GM21825 (cell line): ENCODE results near the gene GXYLT2.

Experiments used
- ATAC-seq: cut with Tn5 transposase; IDR thresholded peaks from one replicate; pipeline ENCODE4 v1.9.1; 2021; ENCODE audit warnings: mild to moderate bottlenecking, moderate library complexity; ENCODE audit not compliant: unreplicated experiment

GXYLT2 gene

GRCh38 chr3:72930754-72931153 is 42.9 kb downstream of the GXYLT2 start:
- ATAC-seq = no peak

- no peak for ATAC-seq
Measured at GRCh38 chr3:72932416-72932815, 44.6 kb downstream of the GXYLT2 start.

GRCh38 chr3:72938471-72939265 is 50.8 kb downstream of the GXYLT2 start:
- peak; percentile 52 for ATAC-seq

GRCh38 chr3:72941245-72941644 is 53.4 kb downstream of the GXYLT2 start:
- no peak for ATAC-seq

GRCh38 chr3:72942427-72942826 is 54.6 kb downstream of the GXYLT2 start:
- ATAC-seq = no peak

GRCh38 chr3:72944696-72945095 is 56.9 kb downstream of the GXYLT2 start:
- no peak for ATAC-seq

GRCh38 chr3:72947715-72948490 is 60.1 kb downstream of the GXYLT2 start:
- no peak for ATAC-seq

- no peak for ATAC-seq
Measured at GRCh38 chr3:72949016-72949415, 61.2 kb downstream of the GXYLT2 start.

- ATAC-seq = no peak
Measured at GRCh38 chr3:72950372-72950771, 62.5 kb downstream of the GXYLT2 start.

GRCh38 chr3:72950801-72951200 is 63.0 kb downstream of the GXYLT2 start:
- no peak for ATAC-seq

GRCh38 chr3:72951259-72951722 is 63.4 kb downstream of the GXYLT2 start:
- no peak for ATAC-seq

GRCh38 chr3:72953325-72953956 is 65.6 kb downstream of the GXYLT2 start:
- no peak for ATAC-seq

- no peak for ATAC-seq
Measured at GRCh38 chr3:72957297-72957696, 69.5 kb downstream of the GXYLT2 start.

- ATAC-seq = no peak
Measured at GRCh38 chr3:72959336-72959735, 71.5 kb downstream of the GXYLT2 start.

GRCh38 chr3:72960812-72961518 is 73.1 kb downstream of the GXYLT2 start:
- no peak for ATAC-seq

GRCh38 chr3:72961752-72962151 is 73.9 kb downstream of the GXYLT2 start:
- no peak for ATAC-seq

GRCh38 chr3:72962317-72962716 is 74.5 kb downstream of the GXYLT2 start:
- no peak for ATAC-seq

GRCh38 chr3:72964633-72965032 is 76.8 kb downstream of the GXYLT2 start:
- ATAC-seq = no peak

- no peak for ATAC-seq
Measured at GRCh38 chr3:72968266-72968664, 80.4 kb downstream of the GXYLT2 start.

- ATAC-seq = no peak
Measured at GRCh38 chr3:72969766-72970165, 81.9 kb downstream of the GXYLT2 start.

GRCh38 chr3:72970942-72971341 is 83.1 kb downstream of the GXYLT2 start:
- ATAC-seq = no peak
